Mucosa of stomach (tissue), 1 donor: ENCODE measurements around the gene FAM98B.

Experiments used
- H3K27me3 ChIP-seq: one replicate; pipeline ENCODE4 v1.7.0; 2013; ENCODE audit warnings: mild to moderate bottlenecking, low read length; ENCODE audit not compliant: control insufficient read depth, insufficient read depth
- H3K36me3 ChIP-seq: one replicate; pipeline ENCODE4 v1.7.0; 2013; ENCODE audit warnings: low read length; ENCODE audit not compliant: control insufficient read depth, insufficient read depth
- H3K4me1 ChIP-seq: one replicate; pipeline ENCODE4 v1.7.0; 2013; ENCODE audit warnings: mild to moderate bottlenecking, low read length; ENCODE audit not compliant: control insufficient read depth, insufficient read depth
- H3K4me3 ChIP-seq: one replicate; pipeline ENCODE4 v1.7.0; 2013; ENCODE audit warnings: low read length
- H3K9ac ChIP-seq: one replicate; pipeline ENCODE4 v1.7.0; 2013; ENCODE audit warnings: mild to moderate bottlenecking, low read length, moderate library complexity
- H3K9me3 ChIP-seq: one replicate; pipeline ENCODE4 v1.7.0; 2013; ENCODE audit warnings: mild to moderate bottlenecking, low read length, moderate library complexity; ENCODE audit not compliant: control insufficient read depth
- donor health status: Pancreatic carcinoma.

Gene FAM98B

GRCh38 chr15:38533926-38534325 is 80.0 kb downstream of the FAM98B start:
- Histone ChIP-seq H3K9me3 (no peaks in the 10 kb centered on the region), H3K4me3 (no peak overlapping the region), H3K4me1 (peaks cover 8% of the 10 kb centered on the region), H3K9ac (no peak overlapping the region), H3K27me3 (no peaks in the 10 kb centered on the region), H3K36me3 (no peaks in the 10 kb centered on the region)

- Histone ChIP-seq H3K27me3 (no peaks in the 10 kb centered on the region), H3K36me3 (no peaks in the 10 kb centered on the region), H3K9ac (no peak overlapping the region)
These were observed 80.8 kb downstream of the FAM98B start for GRCh38 chr15:38534691-38535090.

GRCh38 chr15:38535491-38536200 is 81.7 kb downstream of the FAM98B start:
- Histone ChIP-seq H3K4me3 (no peak overlapping the region), H3K4me1 (peaks cover 4% of the 10 kb centered on the region), H3K27me3 (no peaks in the 10 kb centered on the region), H3K36me3 (no peaks in the 10 kb centered on the region), H3K9ac (no peak overlapping the region), H3K9me3 (no peaks in the 10 kb centered on the region)

More at GRCh38 chr15:38534691-38535090, 80.8 kb downstream of the FAM98B start:
- H3K4me3 ChIP-seq: no peak overlapping the region
- H3K4me1 ChIP-seq: peaks cover 8% of the 10 kb centered on the region
- no peaks in the 10 kb centered on the region for H3K9me3 ChIP-seq

GRCh38 chr15:38536201-38536676 is 82.3 kb downstream of the FAM98B start:
- Histone ChIP-seq H3K27me3 (no peaks in the 10 kb centered on the region), H3K36me3 (no peaks in the 10 kb centered on the region), H3K4me3 (no peak overlapping the region), H3K9me3 (no peaks in the 10 kb centered on the region), H3K9ac (no peak overlapping the region), H3K4me1 (no peaks in the 10 kb centered on the region)
